H7 (cell line): ENCODE measurements around the gene ACTG1. TPM values are rescaled to one million over a fixed set of nuclear protein-coding genes. Genes with fewer than 3 reads are reported as not detected.
A peak's percentile ranks its signal among the peaks of the same experiment; 100 is the strongest.

Source experiments
- DNase-seq: peaks from one replicate; pipeline ENCODE4 v3.0.0; 2012
- H3K27me3 ChIP-seq: 2 replicates; pipeline ENCODE4 v1.6.0; 2011; ENCODE audit warnings: mild to moderate bottlenecking, low read length; ENCODE audit not compliant: control insufficient read depth, insufficient read depth
- H3K36me3 ChIP-seq: replicated peaks from 2 replicates; pipeline ENCODE4 v1.5.1; 2011; ENCODE audit warnings: low read length; ENCODE audit not compliant: control insufficient read depth, insufficient read depth
- H3K4me3 ChIP-seq: 2 replicates; pipeline ENCODE4 v1.5.1; 2011; ENCODE audit warnings: low read depth, mild to moderate bottlenecking, control low read depth, low read length, moderate library complexity; ENCODE audit not compliant: insufficient read depth
- total RNA-seq: library from RNA; depleted of rRNA; stranded (reverse); fragments of >200 nt; shearing (Covaris generic); gene quantifications from 2 replicates; pipeline ENCODE4 v1.2.3, GENCODE V29; 2014; rRNA removed

The ACTG1 gene
- total RNA-seq, result 5,543 and 5,789 TPM in 2 replicates

DNA sequence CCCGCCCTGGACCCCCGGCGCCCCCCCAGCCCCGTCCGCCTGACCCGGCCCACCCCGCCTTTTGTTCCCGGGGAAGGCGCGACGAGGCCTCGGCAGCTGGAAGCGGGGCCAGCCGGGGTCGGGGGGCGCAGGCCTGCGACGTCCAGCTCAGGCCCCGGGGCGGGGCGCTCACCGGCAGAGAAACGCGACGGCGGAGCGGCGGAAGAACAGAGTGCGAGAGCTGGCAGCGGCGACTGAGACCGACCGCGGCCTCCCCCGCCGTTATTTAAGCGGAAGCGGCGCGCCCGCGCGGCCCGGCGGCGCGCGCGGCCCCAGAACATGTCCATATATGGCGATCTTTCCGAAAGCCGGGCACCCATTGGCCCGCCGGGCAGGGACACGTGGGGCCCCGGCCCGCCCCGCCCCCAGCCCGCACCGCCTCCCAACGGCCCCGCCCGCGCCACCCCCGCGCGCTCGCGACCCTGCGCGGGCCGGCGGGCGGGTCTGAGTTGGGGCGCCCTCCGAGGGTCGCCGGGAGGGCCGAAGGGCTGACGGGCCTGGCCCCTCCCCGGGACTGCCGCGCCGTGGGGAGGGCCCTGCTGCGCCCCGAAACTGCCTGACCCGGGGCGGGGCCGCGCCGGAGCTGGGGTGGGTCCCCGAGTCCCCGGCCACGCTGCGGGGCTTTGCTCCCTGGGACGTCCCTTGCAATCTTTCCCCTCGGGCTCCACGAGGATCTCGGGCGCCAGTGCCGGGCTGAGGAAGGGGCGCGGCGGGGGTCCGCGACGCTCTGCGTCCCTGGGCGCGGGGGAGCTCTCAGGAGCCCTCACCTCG lies at the start of gene ACTG1:
Gene ACTG1 (minus strand): TSS at position 238 of the 810 bp plus-strand sequence. CDS start 445 bp downstream, outside the sequence.
- peak within 1 kb of the TSS; percentile 99 for H3K4me3 ChIP-seq
- H3K27me3 ChIP-seq, result no peaks in the 10 kb centered on the region
- DNase-seq, result peak; percentile 99
- peaks cover 25% of the 10 kb centered on the region for H3K36me3 ChIP-seq

DNA sequence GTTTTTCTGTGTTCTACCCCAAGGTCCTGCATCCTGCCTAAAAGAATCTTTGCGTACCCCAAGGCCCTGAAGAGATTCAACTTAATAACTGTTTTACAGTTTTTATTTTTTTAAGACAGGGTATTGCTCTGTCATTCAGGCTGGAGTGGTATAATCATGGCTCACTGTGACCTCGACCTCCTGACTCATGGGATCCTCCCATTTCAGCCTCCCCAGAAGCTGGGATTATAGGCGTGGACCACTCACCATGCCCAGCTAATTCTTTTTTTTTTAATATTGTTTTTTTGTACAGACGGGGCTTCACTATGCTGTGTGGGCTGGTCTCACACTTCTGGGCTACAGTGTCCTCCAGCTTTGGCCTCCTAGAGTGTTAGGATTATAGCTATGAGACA lies 48.9 kb upstream of the ACTG1 start:
- H3K4me3 ChIP-seq, result no peak overlapping the region
- no peak for DNase-seq
- no peaks in the 10 kb centered on the region for H3K27me3 ChIP-seq
- H3K36me3 ChIP-seq, result peaks cover 29% of the 10 kb centered on the region

DNA sequence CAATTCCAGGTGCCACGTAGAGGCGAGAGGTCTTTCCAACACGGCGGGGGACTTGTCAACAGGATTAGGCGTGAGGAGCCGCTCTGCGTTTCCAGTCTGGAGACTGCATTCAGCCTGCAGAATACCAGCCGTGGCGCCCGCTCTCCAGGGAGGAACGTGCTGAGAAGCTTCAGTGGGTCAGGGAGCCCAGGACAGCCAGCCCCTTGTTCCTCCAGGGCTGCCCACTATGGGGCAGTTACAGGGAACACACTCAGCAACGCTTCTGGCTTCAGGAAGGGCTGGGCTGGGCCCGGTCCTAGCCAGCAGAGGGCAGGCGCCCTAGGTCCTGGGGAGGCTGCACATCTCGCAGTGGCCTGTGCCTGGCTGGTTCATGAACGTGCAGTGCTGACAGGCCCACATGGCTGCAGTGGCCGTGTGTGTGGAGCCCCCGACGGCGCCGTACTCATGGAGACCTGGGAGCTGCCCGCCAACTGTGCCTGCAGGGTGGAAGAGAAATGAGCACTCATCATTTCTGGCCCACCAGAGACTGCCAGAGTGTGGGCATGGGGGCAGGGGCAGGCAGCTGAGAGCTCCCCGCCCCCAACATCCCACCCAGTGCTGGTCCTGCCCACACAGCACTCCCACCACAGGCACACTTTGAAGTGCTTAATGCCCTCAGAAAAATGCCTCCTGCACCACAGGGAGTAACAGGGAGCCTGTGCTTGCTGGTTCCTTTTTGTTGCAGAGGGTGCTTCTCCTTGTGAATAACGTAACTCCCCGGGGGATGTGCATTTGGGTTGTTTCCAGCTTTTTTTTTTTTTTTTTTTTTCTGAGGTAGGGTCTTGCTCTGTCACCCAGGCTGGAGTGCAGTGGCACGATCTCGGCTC lies 46.6 kb upstream of the ACTG1 start:
- Histone ChIP-seq H3K36me3 (peaks cover 17% of the 10 kb centered on the region), H3K27me3 (no peaks in the 10 kb centered on the region), H3K4me3 (no peak overlapping the region)
- peak; percentile 84 for DNase-seq

DNA sequence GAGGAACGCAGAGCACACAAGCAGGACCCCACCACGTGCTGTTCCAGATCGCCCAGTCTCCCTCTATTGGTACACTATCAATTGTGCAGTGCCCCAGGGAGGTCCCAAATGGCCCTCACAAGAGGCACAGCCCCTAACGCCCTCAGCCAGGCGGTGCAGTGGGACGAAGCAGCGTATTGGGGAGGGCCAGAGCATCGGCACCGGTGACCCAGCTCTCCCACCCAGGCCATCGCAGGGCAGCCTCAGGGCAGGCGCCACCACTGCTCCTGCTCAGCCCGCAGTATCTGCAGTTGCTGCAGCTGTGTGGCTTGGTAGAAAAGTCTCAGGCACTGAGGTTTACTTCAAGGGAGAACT lies 45.5 kb upstream of the ACTG1 start:
- Histone ChIP-seq H3K4me3 (no peak overlapping the region), H3K36me3 (peaks cover 11% of the 10 kb centered on the region), H3K27me3 (no peaks in the 10 kb centered on the region)
- peak; percentile 69 for DNase-seq

DNA sequence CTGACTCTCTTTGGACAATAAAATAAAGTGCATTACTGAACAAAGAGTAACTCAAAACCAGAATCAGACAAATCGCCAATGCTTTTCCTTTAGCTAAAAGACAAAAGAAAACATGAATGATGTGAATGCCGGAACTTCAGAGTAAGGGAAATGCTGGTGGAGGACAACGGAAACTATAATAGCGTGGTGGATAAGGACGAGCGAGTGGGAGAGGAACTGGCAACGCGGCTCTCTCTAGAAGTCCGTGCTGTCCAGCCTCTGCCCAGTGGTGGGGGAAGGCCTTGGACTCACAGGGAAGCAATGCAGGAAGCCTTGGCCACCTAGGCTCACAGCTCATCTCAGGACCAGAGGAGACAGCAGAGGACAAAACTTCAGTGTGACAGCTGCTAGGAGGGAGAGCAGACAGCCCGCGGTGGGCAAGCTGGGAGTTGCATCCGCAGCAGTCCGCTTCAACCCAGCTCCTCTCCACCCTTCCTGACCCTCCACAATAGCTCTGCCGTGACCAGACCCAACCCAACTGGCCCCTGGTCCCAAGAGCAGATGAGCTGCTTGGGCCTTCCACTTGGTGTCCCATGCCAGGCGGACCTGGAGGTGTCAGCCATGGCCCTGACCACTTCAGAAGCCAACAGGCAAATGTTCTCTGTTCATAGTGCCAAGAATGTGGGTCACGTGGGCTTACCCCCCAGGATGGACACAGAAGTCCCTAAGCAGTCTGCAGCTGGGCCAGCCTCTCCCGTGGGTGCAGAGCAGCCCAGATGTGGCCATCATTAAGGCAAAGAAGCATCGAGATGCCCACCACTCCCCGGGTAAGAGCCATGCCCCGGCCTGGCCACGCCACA lies 44.9 kb upstream of the ACTG1 start:
- no peak overlapping the region for H3K4me3 ChIP-seq
- DNase-seq, result no peak
- H3K27me3 ChIP-seq, result no peaks in the 10 kb centered on the region
- H3K36me3 ChIP-seq, result peaks cover 10% of the 10 kb centered on the region

DNA sequence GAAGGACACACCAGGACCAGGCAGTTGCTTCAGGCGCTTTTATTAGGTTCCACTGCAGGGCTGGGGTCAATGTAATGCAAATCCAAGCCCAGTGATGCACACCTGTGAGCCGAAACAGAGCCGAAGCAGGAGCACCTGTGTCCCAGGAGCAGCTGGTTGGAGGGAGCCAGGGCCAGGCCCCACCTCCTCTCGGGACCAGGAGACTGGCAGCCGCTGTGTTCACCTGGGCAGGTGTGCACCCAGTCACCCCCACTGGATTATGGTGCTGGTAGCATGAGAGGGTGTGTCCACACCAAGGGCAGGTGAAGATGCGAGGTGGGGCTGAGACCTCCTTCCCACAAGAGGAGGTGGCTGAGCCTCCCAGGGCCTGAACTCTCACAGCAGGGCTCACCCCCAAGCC lies 44.3 kb upstream of the ACTG1 start:
- Histone ChIP-seq H3K36me3 (peaks cover 9% of the 10 kb centered on the region), H3K4me3 (no peak overlapping the region), H3K27me3 (no peaks in the 10 kb centered on the region)
- no peak for DNase-seq

DNA sequence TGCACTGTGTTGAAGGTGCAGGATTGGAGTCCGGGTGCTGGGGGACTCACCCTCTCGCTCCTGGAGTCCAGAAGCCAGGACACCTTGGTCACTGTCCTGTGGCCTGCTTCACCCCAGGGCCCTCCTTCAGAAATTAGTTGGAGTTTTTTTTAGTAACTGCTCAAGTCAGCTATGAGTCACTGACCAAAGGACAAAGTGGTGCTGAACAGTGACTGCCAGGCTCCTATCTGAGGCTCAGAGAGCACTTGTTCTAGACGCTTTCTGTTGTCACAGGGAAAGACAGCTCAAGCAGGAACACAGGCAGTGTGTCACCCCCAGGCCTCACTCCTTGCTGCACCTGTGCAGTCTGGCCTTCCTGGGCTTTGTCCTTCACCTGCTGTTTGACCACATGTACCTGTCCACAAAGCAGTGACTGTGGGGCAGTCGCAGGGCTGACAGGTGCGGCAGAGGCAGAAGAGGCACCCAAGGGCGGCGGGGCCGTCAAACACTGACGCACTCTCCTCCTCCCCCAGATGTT lies 43.6 kb upstream of the ACTG1 start:
- no peaks in the 10 kb centered on the region for H3K27me3 ChIP-seq
- DNase-seq, result no peak
- H3K36me3 ChIP-seq, result peaks cover 8% of the 10 kb centered on the region
- no peak overlapping the region for H3K4me3 ChIP-seq

DNA sequence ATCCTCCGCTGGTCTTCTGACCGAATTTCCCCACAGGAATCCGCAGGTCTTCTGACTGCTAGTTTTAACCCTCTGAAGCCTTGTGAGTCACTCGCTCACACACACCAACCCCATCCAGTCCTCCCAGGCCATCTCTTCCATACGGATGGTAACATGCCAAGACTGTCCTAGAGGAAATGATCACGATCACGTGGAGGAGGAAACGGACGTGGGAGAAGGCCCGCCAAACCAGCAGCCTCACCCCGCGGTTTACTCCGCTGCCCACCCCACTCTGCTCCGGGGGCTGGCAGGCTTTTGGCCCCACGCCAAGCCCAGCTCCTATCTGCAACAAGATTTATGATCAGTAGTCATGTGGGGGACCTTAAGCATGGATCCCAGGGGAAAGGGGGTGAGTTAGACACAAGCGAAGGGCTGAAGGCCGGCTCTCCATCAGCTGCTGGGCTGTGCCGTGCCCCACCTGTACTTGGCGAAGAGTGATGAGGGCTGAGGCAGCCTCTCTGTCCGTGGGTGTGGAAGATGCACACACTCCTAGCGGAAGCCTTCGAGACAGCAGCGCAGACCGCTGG lies 41.1 kb upstream of the ACTG1 start:
- no peaks in the 10 kb centered on the region for H3K27me3 ChIP-seq
- H3K4me3 ChIP-seq, result peak overlapping the region; percentile 96
- no peak for DNase-seq
- peaks cover 9% of the 10 kb centered on the region for H3K36me3 ChIP-seq

DNA sequence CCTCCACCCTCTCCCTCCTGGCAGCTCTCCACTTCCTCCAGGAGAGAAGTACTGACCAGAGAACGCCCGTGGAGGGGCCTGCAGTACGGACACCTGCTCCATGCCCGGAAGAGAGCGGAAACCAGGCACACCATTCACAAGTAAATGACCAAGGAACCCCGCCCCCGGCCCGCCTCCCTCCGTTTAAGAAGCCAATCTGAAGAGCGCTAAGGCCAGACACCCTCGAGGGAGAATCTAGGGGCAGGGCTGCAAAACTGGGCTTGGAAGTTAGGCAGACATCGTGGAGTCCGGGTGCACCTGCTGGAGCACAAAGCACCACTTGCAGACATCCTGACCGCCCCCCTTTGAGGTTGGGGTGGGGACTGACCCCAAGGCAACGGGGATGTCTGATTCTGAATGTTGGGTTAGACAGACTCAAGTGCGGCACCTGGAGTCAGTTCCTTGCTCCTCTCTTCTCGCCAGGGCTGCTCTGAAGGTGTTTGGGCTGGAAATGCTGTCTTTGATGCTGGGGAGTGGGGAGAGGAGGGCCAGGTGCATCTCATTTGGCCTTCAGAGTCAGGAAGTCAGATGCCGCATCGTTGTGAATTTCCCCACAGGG lies 40.5 kb upstream of the ACTG1 start:
- peak; percentile 96 for DNase-seq
- Histone ChIP-seq H3K27me3 (no peaks in the 10 kb centered on the region), H3K4me3 (peak overlapping the region; percentile 96), H3K36me3 (peaks cover 8% of the 10 kb centered on the region)

DNA sequence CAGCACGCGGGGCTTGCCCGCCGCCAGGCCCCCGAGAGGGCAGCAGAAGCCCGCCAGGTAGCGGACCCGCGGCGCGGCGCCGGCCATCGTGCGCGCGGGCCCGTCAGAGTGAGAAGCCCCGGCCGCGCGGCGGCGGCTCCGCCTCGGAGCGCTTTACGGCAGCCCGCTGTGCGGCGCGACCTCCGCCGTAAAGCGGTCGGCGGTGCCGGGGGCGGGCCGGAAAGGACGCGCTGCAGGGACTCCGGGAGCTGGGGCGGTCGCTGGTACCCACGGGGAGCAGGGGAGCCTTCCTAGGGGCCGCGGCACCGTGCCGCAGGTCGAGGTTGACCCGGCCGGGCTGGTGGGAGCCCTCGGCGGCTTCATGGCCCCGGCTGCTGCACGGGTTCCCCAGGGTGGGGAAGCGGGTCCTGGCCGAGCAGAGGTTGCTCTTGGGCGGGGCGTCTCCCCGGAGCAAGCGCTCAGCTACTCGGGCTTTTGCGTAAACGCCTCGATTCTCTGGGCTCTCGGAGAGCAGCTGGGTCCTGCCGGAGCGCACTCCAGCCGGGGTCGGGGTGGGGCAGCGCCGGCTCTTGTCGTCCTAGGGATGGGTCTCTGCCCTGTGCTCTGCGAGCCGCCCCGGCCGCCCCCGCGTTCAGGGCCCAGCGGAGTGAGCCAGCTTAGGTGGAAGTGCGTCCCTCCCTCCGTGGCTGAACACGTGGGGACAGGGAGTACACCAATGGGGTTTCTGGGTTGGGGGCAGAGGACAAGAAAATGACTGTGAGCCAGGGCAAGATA lies 39.8 kb upstream of the ACTG1 start, which contains the start of gene FAAP100:
Gene FAAP100 (minus strand): TSS at position 110 of the 774 bp plus-strand sequence. CDS start 23 bp downstream, at position 87.
- peak; percentile 99 for DNase-seq
- Histone ChIP-seq H3K36me3 (peaks cover 6% of the 10 kb centered on the region), H3K27me3 (no peaks in the 10 kb centered on the region), H3K4me3 (peak within 1 kb of the TSS; percentile 96)

DNA sequence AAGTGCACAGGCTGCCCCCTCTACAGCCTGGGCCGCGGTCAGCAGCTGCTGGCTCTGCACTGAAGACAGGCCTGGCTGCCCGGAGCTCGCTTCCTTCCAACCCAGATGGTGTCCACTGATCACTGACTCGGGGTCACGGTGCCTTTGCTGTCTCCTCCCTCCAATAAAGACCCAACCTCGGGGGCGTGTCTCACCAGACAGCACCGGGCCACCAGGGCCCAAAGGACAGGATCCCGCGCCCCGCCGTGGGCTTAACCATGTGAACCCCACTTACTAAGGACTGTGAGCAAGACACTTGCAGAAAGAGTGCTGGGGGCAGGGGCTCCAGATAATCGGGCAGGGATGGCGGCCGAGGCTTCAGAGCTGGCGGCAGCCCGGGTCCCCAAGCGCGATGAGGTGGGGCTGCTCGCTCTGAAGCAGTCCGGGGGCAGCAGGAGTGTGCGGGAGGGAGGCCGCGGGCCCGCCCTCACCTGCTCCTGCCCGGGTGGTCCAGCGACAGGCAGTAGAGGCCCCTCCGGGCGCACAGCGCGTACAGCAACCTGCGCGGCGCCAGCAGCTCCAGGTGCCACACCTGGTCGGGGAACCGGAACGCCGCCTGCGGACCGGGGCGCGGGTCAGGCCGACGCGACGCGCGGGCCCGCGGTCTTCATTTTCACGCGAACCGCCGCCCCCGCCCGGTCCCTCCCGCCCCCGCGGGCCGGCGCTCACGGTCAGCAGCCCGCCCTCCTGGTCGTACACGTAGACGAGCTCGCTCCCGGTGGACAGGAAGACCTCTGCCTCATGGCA lies 39.1 kb upstream of the ACTG1 start:
- peak; percentile 87 for DNase-seq
- H3K27me3 ChIP-seq, result no peaks in the 10 kb centered on the region
- H3K4me3 ChIP-seq, result peak overlapping the region; percentile 96
- peaks cover 10% of the 10 kb centered on the region for H3K36me3 ChIP-seq

DNA sequence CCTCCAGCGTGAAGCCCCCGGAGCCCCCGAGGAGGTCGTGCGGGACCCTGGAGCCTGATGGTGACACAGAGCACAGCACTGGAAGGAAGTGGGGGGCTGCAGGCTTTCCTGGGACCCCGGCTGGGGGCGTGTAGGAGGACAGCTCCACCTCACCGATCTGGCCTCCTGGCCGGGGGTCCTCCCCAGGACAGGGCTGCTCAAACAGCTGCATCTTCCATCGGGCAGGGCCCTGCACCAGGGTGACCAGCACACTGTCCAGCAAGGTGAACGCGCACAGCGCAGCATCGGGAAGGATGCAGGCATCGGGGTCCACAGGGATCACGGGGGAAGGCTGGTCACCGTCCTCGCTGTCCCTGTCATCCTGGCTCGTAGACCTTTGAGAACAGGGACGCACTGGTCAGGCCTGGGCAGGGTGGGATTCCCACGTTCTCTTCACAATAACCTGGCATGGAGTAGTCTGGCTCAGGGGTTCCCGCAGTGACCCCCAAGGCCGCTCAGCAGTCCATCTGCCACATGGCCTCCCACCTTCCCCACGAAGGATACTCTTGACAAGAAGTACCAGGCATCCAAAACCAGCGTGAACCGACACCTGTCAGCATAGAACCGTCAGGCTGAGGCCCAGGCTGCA lies 38.3 kb upstream of the ACTG1 start:
- DNase-seq, result peak; percentile 62
- H3K36me3 ChIP-seq, result peaks cover 13% of the 10 kb centered on the region
- H3K27me3 ChIP-seq, result no peaks in the 10 kb centered on the region
- peak overlapping the region; percentile 96 for H3K4me3 ChIP-seq
